Keratinocyte (primary cell): Measurements from ENCODE around the gene NAV3. TPM values are rescaled to one million over a fixed set of nuclear protein-coding genes. Genes with fewer than 3 reads are reported as not detected.

Experiments used
- DNase-seq: peaks from one replicate; pipeline ENCODE4 v3.0.0-alpha.2; 2011; ENCODE audit warnings: low read depth, missing footprints, low spot score
- FAIRE-seq: peaks from 2 replicates; lab custom pipeline; 2011; peaks lifted over from hg19 to GRCh38; lab: Jason Lieb, UNC
- H2AFZ ChIP-seq: 2 replicates; pipeline ENCODE4 v1.6.0; 2012; ENCODE audit warnings: low read length, control low read depth, inconsistent platforms; ENCODE audit not compliant: control insufficient read depth
- H3K27ac ChIP-seq: 2 replicates; pipeline ENCODE4 v1.5.1; 2011; ENCODE audit warnings: low read length; ENCODE audit not compliant: control insufficient read depth, insufficient read depth
- H3K27me3 ChIP-seq: 3 replicates; pipeline ENCODE4 v1.6.0; 2011; ENCODE audit warnings: low read length; ENCODE audit not compliant: control insufficient read depth, insufficient read depth; ENCODE audit errors: extremely low read depth
- H3K36me3 ChIP-seq, 2 experiments: 2 replicates in 1 of 2; 3 replicates in 1 of 2; pipeline ENCODE4 v1.5.1; 2011; ENCODE audit warnings: low read length in 2 of 2, mild to moderate bottlenecking in 1 of 2; ENCODE audit not compliant: control insufficient read depth in 2 of 2, insufficient read depth in 2 of 2; ENCODE audit errors: extremely low read depth in 1 of 2
- H3K4me1 ChIP-seq: 3 replicates; pipeline ENCODE4 v1.5.1; 2011; ENCODE audit warnings: low read length; ENCODE audit not compliant: control insufficient read depth, insufficient read depth; ENCODE audit errors: extremely low read depth
- H3K4me2 ChIP-seq: 3 replicates; pipeline ENCODE4 v1.6.0; 2011; ENCODE audit warnings: low read depth, low read length; ENCODE audit not compliant: control insufficient read depth, insufficient read depth; ENCODE audit errors: extremely low read depth
- H3K4me3 ChIP-seq, 3 experiments: fragments of 200-600 bp in 1 of 3; sonication (generic) in 1 of 3; 2 replicates in 2 of 3; 3 replicates in 1 of 3; pipeline ENCODE4 v1.5.1; 2011 to 2016; ENCODE audit warnings: low read length in 3 of 3, mild to moderate bottlenecking in 3 of 3, control low read depth in 2 of 3, inconsistent platforms in 1 of 3, low read depth in 1 of 3, mixed read lengths in 1 of 3, mixed run types in 1 of 3, moderate library complexity in 1 of 3; ENCODE audit not compliant: control insufficient read depth in 2 of 3, insufficient read depth in 2 of 3; ENCODE audit errors: extremely low read depth in 1 of 3
- H3K79me2 ChIP-seq: 2 replicates; pipeline ENCODE4 v1.6.0; 2012; ENCODE audit warnings: low read length; ENCODE audit not compliant: control insufficient read depth, insufficient read depth
- H3K9ac ChIP-seq: 3 replicates; pipeline ENCODE4 v1.6.0; 2011; ENCODE audit warnings: low read length; ENCODE audit not compliant: control insufficient read depth, insufficient read depth; ENCODE audit errors: extremely low read depth
- H3K9me1 ChIP-seq: 3 replicates; pipeline ENCODE4 v1.6.0; 2011; ENCODE audit warnings: low read length; ENCODE audit not compliant: control insufficient read depth, insufficient read depth; ENCODE audit errors: extremely low read depth
- H3K9me3 ChIP-seq: 2 replicates; pipeline ENCODE4 v1.5.1; 2012; ENCODE audit warnings: low read depth, low read length; ENCODE audit not compliant: control insufficient read depth
- H4K20me1 ChIP-seq: 3 replicates; pipeline ENCODE4 v1.6.0; 2011; ENCODE audit warnings: low read length; ENCODE audit not compliant: control insufficient read depth, insufficient read depth; ENCODE audit errors: extremely low read depth
- CTCF ChIP-seq, 3 experiments: IDR thresholded peaks in 1 of 3; conservative IDR thresholded peaks in 1 of 3; optimal IDR thresholded peaks in 1 of 3; 2 replicates in 2 of 3; 3 replicates in 1 of 3; pipeline versions ENCODE3 to v1.5.1; 2011; ENCODE audit warnings: low read length in 3 of 3, mild to moderate bottlenecking in 3 of 3, moderate library complexity in 2 of 3, control low read depth in 1 of 3, inconsistent platforms in 1 of 3; ENCODE audit not compliant: insufficient read depth in 2 of 3; ENCODE audit errors: extremely low read depth in 1 of 3
- EZH2 ChIP-seq: IDR thresholded peaks from one replicate; pipeline ENCODE4 v1.6.1; 2012; ENCODE audit warnings: inconsistent platforms, mild to moderate bottlenecking, low read length, moderate library complexity
- dilution Hi-C: fragments of 300-500 bp; cut with MboI; formaldehyde crosslinking; loops from one replicate; pipeline ENCODE4 v1.7.0; 2020; ENCODE audit warnings: low sequenced_read_pairs; ENCODE audit not compliant: extremely low pct_ligation_motif_present
- polyA plus RNA-seq, 5 experiments: library from polyadenylated mRNA; depleted of rRNA in 3 of 5; stranded (reverse) in 3 of 5; stranded (forward) in 1 of 5; unstranded in 1 of 5; fragments of >200 nt; gene quantifications; 1 replicate in 1 of 5; 2 replicates in 3 of 5; 3 replicates in 1 of 5; pipeline versions ENCODE4 v1.2.1 to v1.2.3, GENCODE V29; 2011 to 2012; ENCODE audit warnings: missing spikeins in 2 of 5, low read depth in 1 of 5, low replicate concordance in 1 of 5

Gene NAV3
- polyA plus RNA-seq, 1 donor (not counting 4 experiments of a cell fraction or from before 2014, with no cell fraction given) = 22.6 TPM

- H3K4me1 ChIP-seq = peaks cover 3% of the 10 kb centered on the region
- no peak overlapping the region for H3K4me2 ChIP-seq
- peaks cover 2% of the 10 kb centered on the region for H3K9me1 ChIP-seq
- FAIRE-seq (no peak), DNase-seq (no peak)
- H3K9me3 ChIP-seq = no peaks in the 10 kb centered on the region
- H3K4me3 ChIP-seq = no peak overlapping the region
- H3K9ac ChIP-seq = no peak overlapping the region
- dilution Hi-C loops = no loop called here
- H3K36me3 ChIP-seq = peaks cover 0 to 3% of the 10 kb centered on the region in 2 experiments
- H3K27me3 ChIP-seq = no peaks in the 10 kb centered on the region
- no peaks in the 10 kb centered on the region for H3K79me2 ChIP-seq
- TF ChIP-seq EZH2 (no peak), CTCF (optimal IDR thresholded peaks at IDR 0.05 in 1 of 3, IDR thresholded peaks at IDR 0.05 in 1 of 3, conservative IDR thresholded peaks at IDR 0.05 in 1 of 3; ENCODE audit: extremely low read depth in 1 of 3, insufficient read depth in 2 of 3, low read length in 3 of 3) (no peak)
- H2AFZ ChIP-seq = no peak overlapping the region
- no peak overlapping the region for H3K27ac ChIP-seq
- H4K20me1 ChIP-seq = no peaks in the 10 kb centered on the region
Measured at GRCh38 chr12:78062786-78063185, 232.1 kb downstream of the NAV3 start.

- H2AFZ ChIP-seq = no peak overlapping the region
- no peaks in the 10 kb centered on the region for H3K9me3 ChIP-seq
- no peak for FAIRE-seq
- no peak for TF ChIP-seq CTCF (optimal IDR thresholded peaks at IDR 0.05 in 1 of 3, IDR thresholded peaks at IDR 0.05 in 1 of 3, conservative IDR thresholded peaks at IDR 0.05 in 1 of 3; ENCODE audit: extremely low read depth in 1 of 3, insufficient read depth in 2 of 3, low read length in 3 of 3)
- TF ChIP-seq EZH2 = no peak
- H3K9me1 ChIP-seq = no peaks in the 10 kb centered on the region
- no peaks in the 10 kb centered on the region for H3K27me3 ChIP-seq
- DNase-seq = no peak
- H3K27ac ChIP-seq = no peak overlapping the region
- no peaks in the 10 kb centered on the region for H3K79me2 ChIP-seq
- H3K36me3 ChIP-seq = no peaks in the 10 kb centered on the region
- H3K4me1 ChIP-seq = peaks cover 9% of the 10 kb centered on the region
- no peaks in the 10 kb centered on the region for H4K20me1 ChIP-seq
- no peak overlapping the region for H3K4me2 ChIP-seq
- no peak overlapping the region for H3K4me3 ChIP-seq
- dilution Hi-C loops = no loop called here
- H3K9ac ChIP-seq = no peak overlapping the region
Measured at GRCh38 chr12:78081590-78082314, 251.1 kb downstream of the NAV3 start.
